ENCODE measurements around the gene COBL.

DNA sequence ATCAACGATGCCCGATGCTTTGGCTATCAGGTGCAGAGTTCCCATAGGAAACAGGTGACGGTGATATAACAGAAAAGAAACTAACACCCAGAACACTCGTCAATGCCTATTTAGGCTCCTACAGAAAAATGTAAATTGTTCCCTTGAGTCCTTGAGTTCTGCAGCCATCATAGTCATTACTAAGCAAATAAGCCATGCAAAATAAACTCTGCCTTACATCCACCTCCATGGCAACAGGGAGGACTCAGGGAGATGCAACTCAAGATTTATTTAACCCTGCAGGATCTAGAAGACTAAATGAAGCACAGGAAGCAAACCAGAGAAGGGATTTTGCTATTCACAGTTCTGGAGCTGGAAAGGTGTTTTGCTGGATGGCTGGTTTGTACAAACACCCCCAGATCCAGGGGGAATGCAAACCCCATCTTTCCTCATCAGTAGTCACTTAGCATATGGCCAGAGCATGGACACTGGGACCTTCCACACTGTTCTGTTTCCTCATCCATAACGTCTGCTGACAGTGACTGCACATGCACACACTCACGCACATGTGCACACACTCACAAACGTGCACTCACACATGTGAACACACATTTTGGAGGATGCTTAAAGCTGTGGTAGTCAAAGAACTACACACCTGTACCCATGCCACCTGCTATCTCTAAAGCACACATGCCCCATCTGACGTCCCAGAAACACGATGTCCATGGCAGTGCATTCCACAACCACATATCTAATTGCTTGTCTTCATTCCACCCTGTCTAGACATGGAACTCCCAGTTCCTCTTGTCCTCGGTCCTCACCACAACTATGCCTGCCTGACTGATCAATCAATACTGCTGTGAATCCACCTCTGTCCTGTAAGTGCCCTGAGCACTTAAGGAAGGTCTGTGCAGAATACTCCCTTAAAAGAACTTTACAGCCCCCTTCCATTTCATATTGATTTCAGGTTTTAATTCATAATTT, 178.2 kb downstream of the COBL start:
- TF ChIP-seq EP300 (IDR thresholded peaks at IDR 0.05; ENCODE audit: borderline replicate concordance in 1 of 2, low read depth in 2 of 2, low read length in 2 of 2) (no peak), POLR2AphosphoS5 (IDR thresholded peaks at IDR 0.05; ENCODE audit: low read depth, low read length) (no peak; the same call in 1 of the 2 replicates), RFX5 (IDR thresholded peaks at IDR 0.05; ENCODE audit: borderline replicate concordance, low read depth, low read length) (no peak), EZH2 (IDR thresholded peaks at IDR 0.05; ENCODE audit: low read depth, low read length, severe bottlenecking) (no peak), SRF (IDR thresholded peaks at IDR 0.05; ENCODE audit: low read depth, low read length) (no peak), JUN (IDR thresholded peaks at IDR 0.05; ENCODE audit: low read depth, low read length) (no peak), HDAC6 (IDR thresholded peaks at IDR 0.05; ENCODE audit: low read depth, low read length) (no peak), YY1 (IDR thresholded peaks at IDR 0.05; ENCODE audit: low read depth, low read length) (no peak), POLR2A (IDR thresholded peaks at IDR 0.05; ENCODE audit: control extremely low read depth in 1 of 2, low read depth in 2 of 2, low read length in 2 of 2) (no peak)
- TF ChIP-seq, protein P1, sequence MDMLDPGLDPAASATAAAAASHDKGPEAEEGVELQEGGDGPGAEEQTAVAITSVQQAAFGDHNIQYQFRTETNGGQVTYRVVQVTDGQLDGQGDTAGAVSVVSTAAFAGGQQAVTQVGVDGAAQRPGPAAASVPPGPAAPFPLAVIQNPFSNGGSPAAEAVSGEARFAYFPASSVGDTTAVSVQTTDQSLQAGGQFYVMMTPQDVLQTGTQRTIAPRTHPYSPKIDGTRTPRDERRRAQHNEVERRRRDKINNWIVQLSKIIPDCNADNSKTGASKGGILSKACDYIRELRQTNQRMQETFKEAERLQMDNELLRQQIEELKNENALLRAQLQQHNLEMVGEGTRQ (IDR thresholded peaks at IDR 0.05; ENCODE audit: low read length): no peak
- TF ChIP-seq, protein P2, sequence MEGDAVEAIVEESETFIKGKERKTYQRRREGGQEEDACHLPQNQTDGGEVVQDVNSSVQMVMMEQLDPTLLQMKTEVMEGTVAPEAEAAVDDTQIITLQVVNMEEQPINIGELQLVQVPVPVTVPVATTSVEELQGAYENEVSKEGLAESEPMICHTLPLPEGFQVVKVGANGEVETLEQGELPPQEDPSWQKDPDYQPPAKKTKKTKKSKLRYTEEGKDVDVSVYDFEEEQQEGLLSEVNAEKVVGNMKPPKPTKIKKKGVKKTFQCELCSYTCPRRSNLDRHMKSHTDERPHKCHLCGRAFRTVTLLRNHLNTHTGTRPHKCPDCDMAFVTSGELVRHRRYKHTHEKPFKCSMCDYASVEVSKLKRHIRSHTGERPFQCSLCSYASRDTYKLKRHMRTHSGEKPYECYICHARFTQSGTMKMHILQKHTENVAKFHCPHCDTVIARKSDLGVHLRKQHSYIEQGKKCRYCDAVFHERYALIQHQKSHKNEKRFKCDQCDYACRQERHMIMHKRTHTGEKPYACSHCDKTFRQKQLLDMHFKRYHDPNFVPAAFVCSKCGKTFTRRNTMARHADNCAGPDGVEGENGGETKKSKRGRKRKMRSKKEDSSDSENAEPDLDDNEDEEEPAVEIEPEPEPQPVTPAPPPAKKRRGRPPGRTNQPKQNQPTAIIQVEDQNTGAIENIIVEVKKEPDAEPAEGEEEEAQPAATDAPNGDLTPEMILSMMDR (IDR thresholded peaks at IDR 0.05; ENCODE audit: control extremely low read depth in 1 of 3, insufficient read depth in 1 of 3, low read depth in 1 of 3, low read length in 3 of 3): no peak
